Measurements from ENCODE around the gene B4GALT1.

The B4GALT1 gene

GRCh38 chr9:33109097-33109496 is 58.0 kb downstream of the B4GALT1 start:
- DNase-seq = no peak
- Histone ChIP-seq H3K4ac (ENCODE audit: low read depth, low read length) (no peak overlapping the region), H2AK5ac (ENCODE audit: low read length) (no peak overlapping the region), H3K4me2 (ENCODE audit: low read length) (no peak overlapping the region), H3K23ac (ENCODE audit: low read length) (no peak overlapping the region), H3K4me3 (ENCODE audit: low read length) (no peak overlapping the region), H3K27ac (ENCODE audit: low read depth, low read length) (no peak overlapping the region), H4K5ac (ENCODE audit: low read length) (no peak overlapping the region), H3K56ac (ENCODE audit: low read length) (no peak overlapping the region), H3K4me1 (ENCODE audit: control insufficient read depth, low read depth, low read length) (peaks cover 8% of the 10 kb centered on the region), H3K27me3 (ENCODE audit: insufficient read depth, low read length, poor library complexity) (no peaks in the 10 kb centered on the region), H2BK15ac (replicated peaks; ENCODE audit: low read depth) (no peak overlapping the region), H2BK5ac (ENCODE audit: low read length) (no peak overlapping the region), H3K18ac (ENCODE audit: low read length) (no peak overlapping the region), H3K79me2 (ENCODE audit: control insufficient read depth, insufficient read depth, low read length) (no peaks in the 10 kb centered on the region), H2BK120ac (ENCODE audit: low read depth, low read length) (no peak overlapping the region), H3K79me1 (ENCODE audit: low read length) (no peaks in the 10 kb centered on the region), H3K36me3 (ENCODE audit: control insufficient read depth, insufficient read depth, low read length) (no peaks in the 10 kb centered on the region), H3K9ac (ENCODE audit: low read length) (no peak overlapping the region), H4K8ac (ENCODE audit: low read depth, low read length) (no peak overlapping the region)
- no CpG with 5 or more reads among the region's 3 CpGs for WGBS (ENCODE audit: extremely low coverage, insufficient coverage, low lambda C conversion rate)

- Histone ChIP-seq H3K4ac (ENCODE audit: low read depth, low read length) (no peak overlapping the region), H3K79me1 (ENCODE audit: low read length) (no peaks in the 10 kb centered on the region), H2BK5ac (ENCODE audit: low read length) (no peak overlapping the region), H3K4me2 (ENCODE audit: low read length) (no peak overlapping the region), H3K4me1 (ENCODE audit: control insufficient read depth, low read depth, low read length) (peaks cover 8% of the 10 kb centered on the region), H3K79me2 (ENCODE audit: control insufficient read depth, insufficient read depth, low read length) (no peaks in the 10 kb centered on the region), H3K27ac (ENCODE audit: low read depth, low read length) (no peak overlapping the region), H2AK5ac (ENCODE audit: low read length) (no peak overlapping the region), H3K27me3 (ENCODE audit: insufficient read depth, low read length, poor library complexity) (no peaks in the 10 kb centered on the region), H2BK15ac (replicated peaks; ENCODE audit: low read depth) (no peak overlapping the region), H3K4me3 (ENCODE audit: low read length) (no peak overlapping the region), H3K23ac (ENCODE audit: low read length) (no peak overlapping the region), H2BK120ac (ENCODE audit: low read depth, low read length) (no peak overlapping the region), H4K5ac (ENCODE audit: low read length) (no peak overlapping the region), H3K9ac (ENCODE audit: low read length) (no peak overlapping the region), H3K36me3 (ENCODE audit: control insufficient read depth, insufficient read depth, low read length) (no peaks in the 10 kb centered on the region), H4K8ac (ENCODE audit: low read depth, low read length) (no peak overlapping the region), H3K56ac (ENCODE audit: low read length) (no peak overlapping the region), H3K18ac (ENCODE audit: low read length) (no peak overlapping the region)
- no peak for DNase-seq
- no CpG with 5 or more reads among the region's 3 CpGs for WGBS (ENCODE audit: extremely low coverage, insufficient coverage, low lambda C conversion rate)
Measured at GRCh38 chr9:33108472-33108871, 58.7 kb downstream of the B4GALT1 start.

GRCh38 chr9:33107762-33108161 is 59.4 kb downstream of the B4GALT1 start:
- H3K4me1 ChIP-seq (ENCODE audit: control insufficient read depth, low read depth, low read length) = peaks cover 8% of the 10 kb centered on the region
- no peak overlapping the region for H2BK15ac ChIP-seq (replicated peaks; ENCODE audit: low read depth)
- no peak overlapping the region for H2BK120ac ChIP-seq (ENCODE audit: low read depth, low read length)
- H3K4ac ChIP-seq (ENCODE audit: low read depth, low read length) = no peak overlapping the region
- no peak overlapping the region for H3K9ac ChIP-seq (ENCODE audit: low read length)
- no peak for DNase-seq
- no peaks in the 10 kb centered on the region for H3K36me3 ChIP-seq (ENCODE audit: control insufficient read depth, insufficient read depth, low read length)
- H3K4me2 ChIP-seq (ENCODE audit: low read length) = no peak overlapping the region
- H3K4me3 ChIP-seq (ENCODE audit: low read length) = no peak overlapping the region
- H3K79me1 ChIP-seq (ENCODE audit: low read length) = no peaks in the 10 kb centered on the region
- H3K79me2 ChIP-seq (ENCODE audit: control insufficient read depth, insufficient read depth, low read length) = no peaks in the 10 kb centered on the region
- H2BK5ac ChIP-seq (ENCODE audit: low read length) = no peak overlapping the region
- no peak overlapping the region for H3K27ac ChIP-seq (ENCODE audit: low read depth, low read length)
- H4K8ac ChIP-seq (ENCODE audit: low read depth, low read length) = no peak overlapping the region
- no peak overlapping the region for H4K5ac ChIP-seq (ENCODE audit: low read length)
- H3K27me3 ChIP-seq (ENCODE audit: insufficient read depth, low read length, poor library complexity) = no peaks in the 10 kb centered on the region
- H3K23ac ChIP-seq (ENCODE audit: low read length) = no peak overlapping the region
- no peak overlapping the region for H3K56ac ChIP-seq (ENCODE audit: low read length)
- H3K18ac ChIP-seq (ENCODE audit: low read length) = peak overlapping the region; percentile 43
- no peak overlapping the region for H2AK5ac ChIP-seq (ENCODE audit: low read length)
- WGBS (ENCODE audit: extremely low coverage, insufficient coverage, low lambda C conversion rate) = no CpG with 5 or more reads among the region's 5 CpGs

- DNase-seq = peak; percentile 65
- no peak overlapping the region for H3K27ac ChIP-seq (ENCODE audit: low read depth, low read length)
- H2BK15ac ChIP-seq (replicated peaks; ENCODE audit: low read depth) = no peak overlapping the region
- peak overlapping the region; percentile 43 for H3K18ac ChIP-seq (ENCODE audit: low read length)
- no peaks in the 10 kb centered on the region for H3K36me3 ChIP-seq (ENCODE audit: control insufficient read depth, insufficient read depth, low read length)
- peaks cover 5% of the 10 kb centered on the region for H3K4me1 ChIP-seq (ENCODE audit: control insufficient read depth, low read depth, low read length)
- WGBS (ENCODE audit: extremely low coverage, insufficient coverage, low lambda C conversion rate) = no CpG with 5 or more reads among the region's 10 CpGs
- no peaks in the 10 kb centered on the region for H3K79me1 ChIP-seq (ENCODE audit: low read length)
- no peaks in the 10 kb centered on the region for H3K27me3 ChIP-seq (ENCODE audit: insufficient read depth, low read length, poor library complexity)
- no peak overlapping the region for H3K56ac ChIP-seq (ENCODE audit: low read length)
- H3K23ac ChIP-seq (ENCODE audit: low read length) = no peak overlapping the region
- H4K8ac ChIP-seq (ENCODE audit: low read depth, low read length) = no peak overlapping the region
- H3K9ac ChIP-seq (ENCODE audit: low read length) = no peak overlapping the region
- H2AK5ac ChIP-seq (ENCODE audit: low read length) = no peak overlapping the region
- no peak overlapping the region for H2BK5ac ChIP-seq (ENCODE audit: low read length)
- H3K4ac ChIP-seq (ENCODE audit: low read depth, low read length) = no peak overlapping the region
- H3K4me3 ChIP-seq (ENCODE audit: low read length) = no peak overlapping the region
- no peak overlapping the region for H4K5ac ChIP-seq (ENCODE audit: low read length)
- H2BK120ac ChIP-seq (ENCODE audit: low read depth, low read length) = no peak overlapping the region
- no peak overlapping the region for H3K4me2 ChIP-seq (ENCODE audit: low read length)
- H3K79me2 ChIP-seq (ENCODE audit: control insufficient read depth, insufficient read depth, low read length) = no peaks in the 10 kb centered on the region
Measured at GRCh38 chr9:33106827-33107621, 60.1 kb downstream of the B4GALT1 start.

GRCh38 chr9:33106372-33106771 is 60.8 kb downstream of the B4GALT1 start:
- no peak overlapping the region for H2BK120ac ChIP-seq (ENCODE audit: low read depth, low read length)
- H2BK5ac ChIP-seq (ENCODE audit: low read length) = no peak overlapping the region
- H3K79me2 ChIP-seq (ENCODE audit: control insufficient read depth, insufficient read depth, low read length) = no peaks in the 10 kb centered on the region
- H3K4ac ChIP-seq (ENCODE audit: low read depth, low read length) = no peak overlapping the region
- WGBS (ENCODE audit: extremely low coverage, insufficient coverage, low lambda C conversion rate) = no CpG with 5 or more reads among the region's 4 CpGs
- no peak for DNase-seq
- H3K56ac ChIP-seq (ENCODE audit: low read length) = peak overlapping the region; percentile 2
- H3K4me2 ChIP-seq (ENCODE audit: low read length) = no peak overlapping the region
- no peaks in the 10 kb centered on the region for H3K27me3 ChIP-seq (ENCODE audit: insufficient read depth, low read length, poor library complexity)
- H2AK5ac ChIP-seq (ENCODE audit: low read length) = no peak overlapping the region
- H3K23ac ChIP-seq (ENCODE audit: low read length) = no peak overlapping the region
- no peak overlapping the region for H3K4me3 ChIP-seq (ENCODE audit: low read length)
- H4K8ac ChIP-seq (ENCODE audit: low read depth, low read length) = no peak overlapping the region
- peaks cover 3% of the 10 kb centered on the region for H3K4me1 ChIP-seq (ENCODE audit: control insufficient read depth, low read depth, low read length)
- H3K79me1 ChIP-seq (ENCODE audit: low read length) = no peaks in the 10 kb centered on the region
- H3K27ac ChIP-seq (ENCODE audit: low read depth, low read length) = peak overlapping the region; percentile 17
- H3K18ac ChIP-seq (ENCODE audit: low read length) = no peak overlapping the region
- no peak overlapping the region for H3K9ac ChIP-seq (ENCODE audit: low read length)
- no peak overlapping the region for H2BK15ac ChIP-seq (replicated peaks; ENCODE audit: low read depth)
- no peak overlapping the region for H4K5ac ChIP-seq (ENCODE audit: low read length)
- H3K36me3 ChIP-seq (ENCODE audit: control insufficient read depth, insufficient read depth, low read length) = no peaks in the 10 kb centered on the region

GRCh38 chr9:33105959-33106358 is 61.2 kb downstream of the B4GALT1 start:
- H3K23ac ChIP-seq (ENCODE audit: low read length) = no peak overlapping the region
- H3K79me1 ChIP-seq (ENCODE audit: low read length) = no peaks in the 10 kb centered on the region
- DNase-seq = no peak
- H3K56ac ChIP-seq (ENCODE audit: low read length) = no peak overlapping the region
- H3K79me2 ChIP-seq (ENCODE audit: control insufficient read depth, insufficient read depth, low read length) = no peaks in the 10 kb centered on the region
- H3K4me1 ChIP-seq (ENCODE audit: control insufficient read depth, low read depth, low read length) = peaks cover 3% of the 10 kb centered on the region
- H2AK5ac ChIP-seq (ENCODE audit: low read length) = no peak overlapping the region
- H3K27me3 ChIP-seq (ENCODE audit: insufficient read depth, low read length, poor library complexity) = no peaks in the 10 kb centered on the region
- no peak overlapping the region for H3K9ac ChIP-seq (ENCODE audit: low read length)
- no peak overlapping the region for H2BK120ac ChIP-seq (ENCODE audit: low read depth, low read length)
- no peak overlapping the region for H3K4me2 ChIP-seq (ENCODE audit: low read length)
- no peak overlapping the region for H2BK15ac ChIP-seq (replicated peaks; ENCODE audit: low read depth)
- H3K4ac ChIP-seq (ENCODE audit: low read depth, low read length) = no peak overlapping the region
- H4K5ac ChIP-seq (ENCODE audit: low read length) = no peak overlapping the region
- H3K18ac ChIP-seq (ENCODE audit: low read length) = no peak overlapping the region
- no peak overlapping the region for H2BK5ac ChIP-seq (ENCODE audit: low read length)
- no CpG with 5 or more reads among the region's 1 CpG for WGBS (ENCODE audit: extremely low coverage, insufficient coverage, low lambda C conversion rate)
- peak overlapping the region; percentile 17 for H3K27ac ChIP-seq (ENCODE audit: low read depth, low read length)
- no peak overlapping the region for H4K8ac ChIP-seq (ENCODE audit: low read depth, low read length)
- H3K4me3 ChIP-seq (ENCODE audit: low read length) = no peak overlapping the region
- H3K36me3 ChIP-seq (ENCODE audit: control insufficient read depth, insufficient read depth, low read length) = no peaks in the 10 kb centered on the region
